ENCODE data around the gene CASP9.
"Not testable (repeated sequence)": the region's sequence is repeated elsewhere in the genome, so short reads cannot be mapped to it uniquely, and the experiment has no call there.

CASP9 gene

DNA sequence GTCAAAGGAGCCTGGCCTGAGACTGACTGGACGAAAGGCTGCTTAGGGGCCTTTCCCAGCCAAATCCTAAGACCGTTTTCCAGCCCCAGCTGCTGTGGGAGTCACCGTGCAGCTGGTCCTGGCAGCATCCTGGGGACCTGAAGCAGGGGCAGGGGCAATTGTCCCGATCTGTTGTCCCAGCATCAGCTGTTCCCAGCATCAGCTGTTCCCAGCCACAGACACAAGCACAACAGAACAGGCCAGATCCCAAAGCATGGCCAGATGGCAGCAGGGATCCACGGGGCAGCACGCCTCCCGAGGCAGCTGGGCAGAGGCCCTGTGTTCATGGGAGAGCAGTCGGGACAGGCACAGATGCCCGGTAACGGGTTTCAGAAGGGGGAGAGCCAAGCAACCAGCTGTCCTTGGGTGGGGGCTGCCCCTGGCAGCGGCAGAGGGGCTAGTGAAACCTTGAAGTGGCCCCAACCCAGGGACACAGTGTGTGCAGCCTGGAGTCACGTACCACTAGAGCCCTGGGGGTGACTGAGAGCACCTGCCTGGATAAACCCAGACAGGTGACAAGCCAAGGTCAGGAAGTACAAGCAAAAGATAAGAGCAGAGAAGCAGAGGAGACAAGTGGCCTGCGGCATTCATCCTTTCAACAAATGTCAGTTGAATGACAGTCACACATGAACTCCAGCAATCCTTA is 34.8 kb downstream of the CASP9 start:
- TF ChIP-seq, protein P1, sequence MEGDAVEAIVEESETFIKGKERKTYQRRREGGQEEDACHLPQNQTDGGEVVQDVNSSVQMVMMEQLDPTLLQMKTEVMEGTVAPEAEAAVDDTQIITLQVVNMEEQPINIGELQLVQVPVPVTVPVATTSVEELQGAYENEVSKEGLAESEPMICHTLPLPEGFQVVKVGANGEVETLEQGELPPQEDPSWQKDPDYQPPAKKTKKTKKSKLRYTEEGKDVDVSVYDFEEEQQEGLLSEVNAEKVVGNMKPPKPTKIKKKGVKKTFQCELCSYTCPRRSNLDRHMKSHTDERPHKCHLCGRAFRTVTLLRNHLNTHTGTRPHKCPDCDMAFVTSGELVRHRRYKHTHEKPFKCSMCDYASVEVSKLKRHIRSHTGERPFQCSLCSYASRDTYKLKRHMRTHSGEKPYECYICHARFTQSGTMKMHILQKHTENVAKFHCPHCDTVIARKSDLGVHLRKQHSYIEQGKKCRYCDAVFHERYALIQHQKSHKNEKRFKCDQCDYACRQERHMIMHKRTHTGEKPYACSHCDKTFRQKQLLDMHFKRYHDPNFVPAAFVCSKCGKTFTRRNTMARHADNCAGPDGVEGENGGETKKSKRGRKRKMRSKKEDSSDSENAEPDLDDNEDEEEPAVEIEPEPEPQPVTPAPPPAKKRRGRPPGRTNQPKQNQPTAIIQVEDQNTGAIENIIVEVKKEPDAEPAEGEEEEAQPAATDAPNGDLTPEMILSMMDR (conservative IDR thresholded peaks at IDR 0.05; ENCODE audit: control insufficient read depth, insufficient read depth, low read depth, low read length), result no peak

DNA sequence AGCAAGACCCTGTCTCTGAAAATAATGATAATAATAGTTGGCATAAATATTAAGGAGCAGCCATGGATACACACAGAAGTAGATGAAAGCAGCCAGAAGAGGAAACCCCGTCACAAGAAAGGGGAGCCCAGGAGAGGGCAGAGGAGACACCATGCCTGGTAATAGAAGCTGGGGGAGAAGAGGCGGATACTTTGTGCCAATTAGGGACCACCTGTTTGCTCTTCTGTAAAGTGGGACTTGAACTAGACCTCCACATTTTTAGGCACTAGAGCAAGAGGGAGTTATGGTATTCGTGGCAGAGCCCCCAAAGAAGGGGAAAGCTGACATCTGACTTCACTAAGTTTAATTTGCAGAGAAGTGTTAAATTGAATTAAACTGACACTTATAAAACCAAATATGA is 35.6 kb downstream of the CASP9 start:
- no peak for DNase-seq (ENCODE audit: low read depth)
- no peak overlapping the region for H3K4me3 ChIP-seq (ENCODE audit: control insufficient read depth, low read depth, low read length)
- TF ChIP-seq, protein P1 (conservative IDR thresholded peaks at IDR 0.05; ENCODE audit: control insufficient read depth, insufficient read depth, low read depth, low read length), result no peak

More for the DNA sequence above, 34.8 kb downstream of the CASP9 start:
- no peak overlapping the region for H3K4me3 ChIP-seq (ENCODE audit: control insufficient read depth, low read depth, low read length)
- DNase-seq (ENCODE audit: low read depth), result no peak

DNA sequence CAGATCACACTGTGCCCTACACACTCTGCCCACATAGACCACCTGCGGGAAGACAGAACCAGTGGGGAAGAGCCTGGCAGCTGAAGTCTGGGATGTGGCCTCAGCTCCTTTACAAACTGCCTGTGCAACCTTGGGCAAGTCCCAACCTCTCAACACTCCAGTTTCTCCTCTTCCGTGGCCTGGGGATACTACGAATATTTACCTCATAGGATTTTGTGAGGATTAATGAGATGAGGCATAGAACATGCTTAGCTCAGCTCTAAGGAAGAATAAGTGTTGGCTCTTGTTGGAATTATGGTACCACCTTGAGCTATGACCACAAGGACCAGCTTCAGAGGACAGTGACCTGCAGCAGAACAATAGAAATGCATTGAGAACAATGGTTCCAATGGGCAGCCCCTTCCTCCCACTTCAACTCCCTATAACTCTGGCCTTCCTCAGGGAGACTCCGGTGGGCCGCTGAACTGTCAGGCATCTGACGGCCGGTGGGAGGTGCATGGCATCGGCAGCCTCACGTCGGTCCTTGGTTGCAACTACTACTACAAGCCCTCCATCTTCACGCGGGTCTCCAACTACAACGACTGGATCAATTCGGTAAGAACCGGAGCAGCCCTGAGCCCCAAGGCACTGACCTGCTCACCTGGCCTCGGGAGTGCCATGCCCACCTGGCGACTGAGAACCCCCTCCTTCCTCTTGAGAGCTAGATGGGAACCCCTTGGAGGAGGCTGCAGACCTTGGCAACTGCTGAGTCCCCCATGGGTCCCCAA is 37.0 kb downstream of the CASP9 start:
- DNase-seq (ENCODE audit: low read depth); H3K4me3 ChIP-seq (ENCODE audit: control insufficient read depth, low read depth, low read length): not testable (repeated sequence)

DNA sequence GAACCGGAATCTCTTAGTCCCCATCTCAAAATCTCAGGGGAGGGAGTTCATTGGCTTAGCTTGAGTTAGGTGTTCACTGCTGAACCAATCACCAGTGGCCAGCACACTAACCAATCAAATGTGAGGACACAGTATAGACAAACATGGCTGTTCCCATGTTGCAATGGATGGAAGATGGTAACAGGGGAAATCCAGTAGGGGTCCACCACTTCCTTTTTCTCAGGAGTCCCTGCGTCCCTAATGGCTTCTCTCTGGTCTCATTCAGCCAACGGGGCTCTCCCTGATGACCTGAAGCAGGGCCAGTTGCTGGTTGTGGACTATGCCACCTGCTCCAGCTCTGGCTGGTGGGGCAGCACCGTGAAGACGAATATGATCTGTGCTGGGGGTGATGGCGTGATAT is 38.4 kb downstream of the CASP9 start:
- DNase-seq (ENCODE audit: low read depth), result no peak
- H3K4me3 ChIP-seq (ENCODE audit: control insufficient read depth, low read depth, low read length), result no peak overlapping the region
- TF ChIP-seq, protein P1 (conservative IDR thresholded peaks at IDR 0.05; ENCODE audit: control insufficient read depth, insufficient read depth, low read depth, low read length), result no peak

DNA sequence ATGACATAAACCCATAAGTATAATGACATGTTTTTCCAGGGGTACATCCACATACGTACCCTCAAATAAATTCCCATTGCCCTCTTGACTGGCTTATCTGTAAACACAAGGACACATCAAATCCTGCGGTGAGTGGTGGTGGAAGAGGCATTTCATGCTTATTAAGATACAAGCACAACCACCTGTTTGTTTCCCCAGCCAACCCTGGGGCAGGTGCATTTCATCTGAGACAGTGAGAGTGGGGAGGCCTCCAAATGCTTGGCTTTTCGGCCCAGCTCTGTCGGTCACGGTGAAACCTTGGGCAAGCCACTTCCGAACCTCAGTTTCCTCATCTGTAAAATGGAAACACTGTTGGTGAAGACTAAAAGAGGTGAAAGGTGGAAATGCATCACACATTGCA is 39.6 kb downstream of the CASP9 start:
- not testable (repeated sequence) for H3K4me3 ChIP-seq (ENCODE audit: control insufficient read depth, low read depth, low read length); DNase-seq (ENCODE audit: low read depth)

DNA sequence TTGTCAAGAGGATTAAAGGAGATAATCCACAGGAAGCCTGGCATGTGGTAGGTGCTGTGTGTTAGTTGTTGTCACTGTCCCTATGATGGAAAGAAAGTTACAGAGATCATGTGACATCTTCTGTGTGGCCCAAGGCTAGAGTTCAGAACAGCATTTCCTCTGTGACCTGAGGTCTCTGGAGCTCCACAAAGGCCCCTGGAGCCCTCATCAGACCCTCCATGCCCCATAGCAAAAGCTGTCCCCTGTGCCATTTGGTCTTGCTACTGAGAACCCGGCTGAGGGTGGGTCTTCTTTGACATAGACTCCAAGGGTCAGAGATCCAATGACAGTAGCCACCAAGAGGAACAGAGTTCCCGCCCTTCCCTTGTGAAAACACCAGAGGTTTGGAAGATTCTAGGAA is 40.0 kb downstream of the CASP9 start:
- no peak for DNase-seq (ENCODE audit: low read depth)
- H3K4me3 ChIP-seq (ENCODE audit: control insufficient read depth, low read depth, low read length), result no peak overlapping the region
- TF ChIP-seq, protein P1 (conservative IDR thresholded peaks at IDR 0.05; ENCODE audit: control insufficient read depth, insufficient read depth, low read depth, low read length), result no peak

DNA sequence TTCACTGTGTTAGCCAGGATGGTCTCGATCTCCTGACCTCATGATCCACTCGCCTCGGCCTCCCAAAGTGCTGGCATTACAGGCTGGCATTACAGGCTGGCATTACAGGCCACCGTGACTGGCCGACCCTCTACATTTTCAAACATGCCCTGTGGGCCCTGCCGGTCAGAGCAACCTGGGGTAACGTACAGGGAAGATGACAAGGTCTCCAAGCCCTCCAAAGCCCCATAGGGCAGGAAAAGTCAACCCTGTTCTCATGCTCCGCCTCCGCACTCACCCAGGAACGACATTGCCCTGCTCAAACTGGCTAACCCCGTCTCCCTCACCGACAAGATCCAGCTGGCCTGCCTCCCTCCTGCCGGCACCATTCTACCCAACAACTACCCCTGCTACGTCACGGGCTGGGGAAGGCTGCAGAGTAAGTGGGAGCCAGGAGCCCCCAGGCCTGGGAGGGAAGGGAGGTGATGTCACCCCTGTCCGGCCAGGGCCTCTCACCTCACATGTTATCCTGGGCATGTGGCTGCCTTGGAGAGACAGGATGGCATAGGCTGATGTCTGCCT is 41.0 kb downstream of the CASP9 start:
- DNase-seq (ENCODE audit: low read depth); H3K4me3 ChIP-seq (ENCODE audit: control insufficient read depth, low read depth, low read length): not testable (repeated sequence)

DNA sequence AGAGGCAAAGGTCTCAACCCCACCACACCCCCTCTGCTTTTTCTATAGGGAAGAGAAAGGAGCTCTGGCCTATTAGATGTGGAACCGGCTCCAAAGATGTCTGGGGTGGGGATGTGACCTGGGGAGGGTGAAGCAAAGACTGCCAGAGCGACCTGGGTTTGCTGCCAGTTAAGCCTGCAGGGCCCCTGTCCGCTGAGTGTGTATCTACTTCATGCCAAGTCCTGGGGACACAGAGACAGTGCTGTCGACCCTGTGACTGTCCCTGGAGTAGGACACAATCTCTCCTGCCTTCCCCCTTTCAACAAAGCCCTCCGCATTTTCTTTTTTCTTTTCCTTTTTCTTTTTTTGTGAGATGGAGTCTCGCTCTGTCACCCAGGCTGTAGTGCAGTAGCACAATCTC is 41.6 kb downstream of the CASP9 start:
- H3K4me3 ChIP-seq (ENCODE audit: control insufficient read depth, low read depth, low read length); DNase-seq (ENCODE audit: low read depth): not testable (repeated sequence)

Measured in fibroblast of mammary gland (primary cell).